HepG2 (cell line): Measurements from ENCODE around the gene ANKRD55. TPM values are rescaled to one million over a fixed set of nuclear protein-coding genes. Genes with fewer than 3 reads are reported as not detected.
A peak's percentile ranks its signal among the peaks of the same experiment; 100 is the strongest.

Source experiments
- ATAC-seq: fragments of 200-7000 bp; cut with Tn5 transposase; 3 replicates; pipeline ENCODE4 v1.9.1; 2020; ENCODE audit warnings: mild to moderate bottlenecking, moderate library complexity
- BruUV-seq: library from RNA; stranded (reverse); fragments of 400-500 nt; replicated peaks from 2 replicates; lab custom pipeline; 2021; lab: Mats Ljungman, UMichigan
- CTCF ChIA-PET: fragments of 300-600 bp; formaldehyde crosslinking; extraction: SDS; loops from one replicate; lab custom pipeline; 2021; ENCODE audit warnings: low total read pairs, inconsistent platforms, low intra/inter-chr PET ratio; lab: Yijun Ruan, JAX
- POLR2A ChIA-PET: fragments of 350-600 bp; sonication (Branson Sonifier 250); formaldehyde crosslinking; loops from one replicate; lab custom pipeline; 2020; ENCODE audit warnings: antibody characterized with exemption, inconsistent platforms; lab: Yijun Ruan, JAX
- DNase-seq: peaks from one replicate; pipeline ENCODE4 v3.0.0-alpha.2; 2015; ENCODE audit warnings: low spot score
- FAIRE-seq: peaks from 3 replicates; lab custom pipeline; 2011; peaks lifted over from hg19 to GRCh38; lab: Jason Lieb, UNC
- H2AFZ ChIP-seq: one replicate; pipeline ENCODE4 v1.6.1; 2011; ENCODE audit warnings: low read length, inconsistent platforms
- H3K27ac ChIP-seq: fragments of 300-600 bp; 3 replicates; pipeline ENCODE4 v1.8.0; 2011; ENCODE audit warnings: mixed run types, mild to moderate bottlenecking, mixed read lengths, low read length, inconsistent platforms; ENCODE audit not compliant: insufficient read depth; ENCODE audit errors: extremely low read length
- H3K27me3 ChIP-seq, 2 experiments: fragments of 200-600 bp in 1 of 2; 2 replicates in 1 of 2; 3 replicates in 1 of 2; pipeline versions ENCODE4 v1.6.0 to v1.8.0; 2011; ENCODE audit warnings: low read length in 2 of 2, mild to moderate bottlenecking in 2 of 2, moderate library complexity in 2 of 2, inconsistent platforms in 1 of 2; ENCODE audit not compliant: insufficient read depth in 2 of 2, control insufficient read depth in 1 of 2
- H3K36me3 ChIP-seq, 2 experiments: fragments of 200-600 bp in 1 of 2; replicated peaks in 1 of 2; 2 replicates in 1 of 2; 3 replicates in 1 of 2; pipeline versions ENCODE4 v1.5.1 to v1.8.0; 2011; ENCODE audit warnings: low read length in 2 of 2, inconsistent platforms in 1 of 2; ENCODE audit not compliant: insufficient read depth in 2 of 2, control insufficient read depth in 1 of 2
- H3K4me1 ChIP-seq: 2 replicates; pipeline ENCODE4 v1.5.1; 2012; ENCODE audit warnings: low read length, inconsistent platforms; ENCODE audit not compliant: insufficient read depth
- H3K4me2 ChIP-seq: 2 replicates; pipeline ENCODE4 v1.6.0; 2011; ENCODE audit warnings: low read depth, low read length, inconsistent platforms
- H3K4me3 ChIP-seq, 3 experiments: fragments of 200-600 bp in 1 of 3; sonication (generic), shearing (Covaris generic) in 1 of 3; replicated peaks in 1 of 3; 2 replicates each; pipeline ENCODE4 v1.5.1; 2011 to 2016; ENCODE audit warnings: low read length in 3 of 3, inconsistent platforms in 2 of 3, low read depth in 2 of 3, mild to moderate bottlenecking in 2 of 3, control low read depth in 1 of 3, mixed read lengths in 1 of 3; ENCODE audit not compliant: insufficient read depth in 1 of 3
- H3K79me2 ChIP-seq: one replicate; pipeline ENCODE4 v1.6.1; 2011; ENCODE audit warnings: low read length, inconsistent platforms; ENCODE audit not compliant: insufficient read depth
- H3K9ac ChIP-seq: 2 replicates; pipeline ENCODE4 v1.6.0; 2011; ENCODE audit warnings: mild to moderate bottlenecking, low read depth, low read length, inconsistent platforms; ENCODE audit not compliant: insufficient read depth
- H3K9me3 ChIP-seq: 2 replicates; pipeline ENCODE4 v1.5.1; 2012; ENCODE audit warnings: mild to moderate bottlenecking, low read length
- H4K20me1 ChIP-seq: 2 replicates; pipeline ENCODE4 v1.6.0; 2011; ENCODE audit warnings: inconsistent platforms, mild to moderate bottlenecking, low read length, moderate library complexity; ENCODE audit not compliant: insufficient read depth
- AKAP8 ChIP-seq: sonication (generic); formaldehyde crosslinking; IDR thresholded peaks from 2 replicates; pipeline ENCODE4 v1.5.1; 2020; ENCODE audit warnings: mild to moderate bottlenecking, missing genetic modification reagents
- HHEX ChIP-seq: IDR thresholded peaks from 2 replicates; pipeline ENCODE4 v1.6.1; 2016; ENCODE audit warnings: control low read depth
- HNF4G ChIP-seq, 2 experiments: sonication (generic) in 1 of 2; formaldehyde crosslinking in 1 of 2; IDR thresholded peaks; 2 replicates each; pipeline versions ENCODE4 v1.4.0 to v1.6.1; 2011 to 2020; ENCODE audit warnings: borderline replicate concordance in 2 of 2, low read depth in 2 of 2, mild to moderate bottlenecking in 2 of 2, low read length in 1 of 2, missing genetic modification reagents in 1 of 2, moderate library complexity in 1 of 2
- KDM6A ChIP-seq: IDR thresholded peaks from 2 replicates; pipeline ENCODE4 v1.6.1; 2016; ENCODE audit warnings: low read depth
- RNF219 ChIP-seq: sonication (generic); formaldehyde crosslinking; IDR thresholded peaks from 2 replicates; pipeline ENCODE4 v1.5.0; 2020; ENCODE audit warnings: mild to moderate bottlenecking, missing genetic modification reagents
- SAP130 ChIP-seq: IDR thresholded peaks from 2 replicates; pipeline ENCODE4 v1.6.1; 2016; ENCODE audit warnings: low read depth
- SSRP1 ChIP-seq: IDR thresholded peaks from 2 replicates; pipeline ENCODE4 v1.6.1; 2016; ENCODE audit warnings: control low read depth
- ZBTB34 ChIP-seq: sonication (generic); formaldehyde crosslinking; IDR thresholded peaks from 2 replicates; pipeline ENCODE4 v1.8.0; 2022; ENCODE audit warnings: mild to moderate bottlenecking, missing genetic modification reagents
- ZBTB8A ChIP-seq: sonication (generic); formaldehyde crosslinking; IDR thresholded peaks from 2 replicates; pipeline ENCODE4 v1.4.0; 2020; ENCODE audit warnings: mild to moderate bottlenecking, low read depth, missing genetic modification reagents, borderline replicate concordance
- ZNF18 ChIP-seq: sonication (generic); formaldehyde crosslinking; IDR thresholded peaks from 2 replicates; pipeline ENCODE4 v1.8.0; 2022; ENCODE audit warnings: mild to moderate bottlenecking, missing genetic modification reagents; ENCODE audit not compliant: insufficient replicate concordance
- ZNF274 ChIP-seq: sonication (generic); formaldehyde crosslinking; IDR thresholded peaks from 2 replicates; pipeline ENCODE4 v1.5.1; 2020; ENCODE audit warnings: mild to moderate bottlenecking, missing genetic modification reagents
- ZNF362 ChIP-seq: sonication (generic); formaldehyde crosslinking; IDR thresholded peaks from 2 replicates; pipeline ENCODE4 v1.4.0; 2020; ENCODE audit warnings: missing genetic modification reagents, mild to moderate bottlenecking, borderline replicate concordance
- ZNF709 ChIP-seq: sonication (generic); formaldehyde crosslinking; IDR thresholded peaks from 2 replicates; pipeline ENCODE4 v1.5.0; 2020; ENCODE audit warnings: mild to moderate bottlenecking, missing genetic modification reagents
- WGBS: methylation state at CpG from one replicate; pipeline ENCODE4 v1.1.6; 2017; ENCODE audit warnings: low lambda C conversion rate; 5-methylcytosine and 5-hydroxymethylcytosine counted together
- in situ Hi-C: cut with HindIII; loops from 2 replicates; pipeline ENCODE4 v1.10.0; 2017; ENCODE audit warnings: low pct_unique_long_range_greater_than_20kb; ENCODE audit not compliant: extremely low pct_ligation_motif_present
- intact Hi-C: fragments of 100-400 bp; cut with micrococcal nuclease; formaldehyde crosslinking; loops from one replicate; pipeline ENCODE4 v1.10.0; 2022; ENCODE audit not compliant: unreplicated experiment
- polyA plus RNA-seq, 8 experiments: library from polyadenylated mRNA; depleted of rRNA in 3 of 8; stranded (reverse) in 7 of 8; unstranded in 1 of 8; fragments of >200 nt; fragmentation: Illumina TruSeq in 4 of 8; extraction: Trizol in 4 of 8; gene quantifications; 2 replicates each; pipeline versions ENCODE4 v1.2.1 to v1.2.3, GENCODE V29; 2011 to 2016; ENCODE audit warnings: low read depth in 4 of 8, missing spikeins in 1 of 8, mixed read lengths in 1 of 8; ENCODE audit not compliant: insufficient read depth in 1 of 8
- total RNA-seq, 5 experiments: library from RNA; depleted of rRNA; stranded (reverse); fragments of >200 nt; fragmentation: Illumina TruSeq; extraction: Trizol; gene quantifications; 2 replicates each; pipeline ENCODE4 v1.2.3, GENCODE V29; 2016; ENCODE audit warnings: low read depth in 1 of 5

Gene ANKRD55
- total and polyA plus RNA-seq, 2 of the 13 experiments (the other 11 are each of a cell fraction or from before 2014, with no cell fraction given) = 0.11 to 0.28 TPM

GRCh38 chr5:56078278-56079156 lies 154.6 kb downstream of the ANKRD55 start:
- Histone ChIP-seq H3K9me3 (no peaks in the 10 kb centered on the region), H3K4me3 (no peak overlapping the region), H3K4me2 (peak overlapping the region; percentile 33), H3K79me2 (no peaks in the 10 kb centered on the region), H3K27me3 (no peaks in the 10 kb centered on the region), H3K9ac (no peak overlapping the region), H4K20me1 (no peaks in the 10 kb centered on the region), H3K4me1 (peaks cover 62% of the 10 kb centered on the region), H3K27ac (no peak overlapping the region), H3K36me3 (no peaks in the 10 kb centered on the region), H2AFZ (peak overlapping the region; percentile 45)
- DNase-seq (peak; percentile 77), FAIRE-seq (no peak), ATAC-seq (peak; percentile 62)
- CTCF ChIA-PET = no interaction called here
- in situ Hi-C loops (no loop called here), intact Hi-C loops (no loop called here)
- POLR2A ChIA-PET = interaction anchor here (1.0 to 1.3 kb wide), 3 partner anchors 16 to 84 kb away, joined by 3 read pairs; no protein-coding TSS in a partner anchor
- WGBS = 68% methylated on average over 6 of the region's 6 CpGs
- no TSS peak for BruUV-seq
- TF ChIP-seq ZBTB34 (CRISPR knock-in tag) = no peak
- TF ChIP-seq ZNF18 (CRISPR knock-in tag) = no peak
- 0 out of 2 replicates have a peak, but pooled peaks have one; percentile 17 for TF ChIP-seq SAP130 (CRISPR knock-in tag)
- TF ChIP-seq HNF4G (IDR thresholded peaks at IDR 0.05; ENCODE audit: borderline replicate concordance, low read depth, low read length) = 0 out of 2 replicates have a peak, but pooled peaks have one; percentile 24
- no peak for TF ChIP-seq HNF4G (CRISPR knock-in tag; IDR thresholded peaks at IDR 0.05; ENCODE audit: borderline replicate concordance, low read depth)
- no peak for TF ChIP-seq HHEX (CRISPR knock-in tag)
- TF ChIP-seq RNF219 (CRISPR knock-in tag) = no peak
- no peak for TF ChIP-seq KDM6A
- no peak for TF ChIP-seq ZBTB8A (CRISPR knock-in tag)
- no peak for TF ChIP-seq ZNF274 (CRISPR knock-in tag)
- TF ChIP-seq ZNF362 (CRISPR knock-in tag) = peak; percentile 45; the same call in 1 of the 2 replicates
- TF ChIP-seq AKAP8 = no peak
- no peak for TF ChIP-seq ZNF709 (CRISPR knock-in tag)
- TF ChIP-seq SSRP1 (CRISPR knock-in tag) = no peak
